OCI-LY3 (cell line): ENCODE results near the gene GPR63.

Experiments
- H2AFZ ChIP-seq: fragments of 200-600, 300-600 bp; shearing (Covaris generic); 2 replicates; pipeline ENCODE4 v1.6.0; 2014; ENCODE audit warnings: antibody characterized with exemption, low read depth, low read length
- H3K27ac ChIP-seq: fragments of 200-600, 300-600 bp; sonication (generic); 2 replicates; pipeline ENCODE4 v1.5.1; 2014; ENCODE audit warnings: mild to moderate bottlenecking, low read length, moderate library complexity, mixed read lengths
- H3K27me3 ChIP-seq: fragments of 200-600, 300-600 bp; sonication (generic); 2 replicates; pipeline ENCODE4 v1.6.1; 2014; ENCODE audit warnings: low read depth, low read length, mixed read lengths
- H3K36me3 ChIP-seq: fragments of 200-600, 300-600 bp; sonication (generic); replicated peaks from 2 replicates; pipeline ENCODE3; 2014; ENCODE audit warnings: low read depth, low read length, mixed read lengths
- H3K4me1 ChIP-seq: fragments of 300-600, 200-600 bp; sonication (generic); 2 replicates; pipeline ENCODE4 v1.6.1; 2014; ENCODE audit warnings: low read length, mixed read lengths
- H3K4me2 ChIP-seq: fragments of 200-600, 300-600 bp; sonication (generic); 2 replicates; pipeline ENCODE4 v1.6.1; 2014; ENCODE audit warnings: low read length, mixed read lengths
- H3K4me3 ChIP-seq: fragments of 300-600, 200-600 bp; sonication (generic); 2 replicates; pipeline ENCODE4 v1.5.1; 2014; ENCODE audit warnings: antibody characterized with exemption, mild to moderate bottlenecking, low read length, moderate library complexity
- H3K79me2 ChIP-seq: fragments of 300-600, 200-600 bp; shearing (Covaris generic); 2 replicates; pipeline ENCODE4 v1.6.1; 2014; ENCODE audit warnings: mild to moderate bottlenecking, low read length, mixed read lengths
- H3K9ac ChIP-seq: fragments of 300-600, 200-600 bp; shearing (Covaris generic); 2 replicates; pipeline ENCODE4 v1.6.0; 2014; ENCODE audit warnings: mild to moderate bottlenecking, low read length, moderate library complexity
- H3K9me3 ChIP-seq: fragments of 200-600, 300-600 bp; shearing (Covaris generic); 2 replicates; pipeline ENCODE4 v1.6.1; 2014; ENCODE audit warnings: low read length, mixed read lengths; ENCODE audit not compliant: insufficient read depth
- H4K20me1 ChIP-seq: fragments of 200-600, 300-600 bp; sonication (generic); 2 replicates; pipeline ENCODE4 v1.6.1; 2016; ENCODE audit warnings: low read length, mixed read lengths; ENCODE audit not compliant: insufficient read depth
- EZH2phosphoT487 ChIP-seq: fragments of 200-600 bp; shearing (Covaris generic); IDR thresholded peaks from 2 replicates; pipeline ENCODE4 v1.6.1; 2018; ENCODE audit warnings: antibody characterized with exemption, mixed run types, low read depth
- TF ChIP-seq, protein P1 (sequence below): fragments of 200-600, 300-600 bp; sonication (generic); IDR thresholded peaks from 2 replicates; pipeline ENCODE4 v1.5.1; 2014; ENCODE audit warnings: antibody characterized with exemption, low read length, low read depth

GPR63 gene

GRCh38 chr6:96812077-96812703, 25.1 kb downstream of the GPR63 start:
- no peaks in the 10 kb centered on the region for H3K9me3 ChIP-seq
- no peaks in the 10 kb centered on the region for H3K27me3 ChIP-seq
- H3K4me2 ChIP-seq, result no peak overlapping the region
- H3K79me2 ChIP-seq, result no peaks in the 10 kb centered on the region
- no peak overlapping the region for H3K4me3 ChIP-seq
- TF ChIP-seq, protein P1, sequence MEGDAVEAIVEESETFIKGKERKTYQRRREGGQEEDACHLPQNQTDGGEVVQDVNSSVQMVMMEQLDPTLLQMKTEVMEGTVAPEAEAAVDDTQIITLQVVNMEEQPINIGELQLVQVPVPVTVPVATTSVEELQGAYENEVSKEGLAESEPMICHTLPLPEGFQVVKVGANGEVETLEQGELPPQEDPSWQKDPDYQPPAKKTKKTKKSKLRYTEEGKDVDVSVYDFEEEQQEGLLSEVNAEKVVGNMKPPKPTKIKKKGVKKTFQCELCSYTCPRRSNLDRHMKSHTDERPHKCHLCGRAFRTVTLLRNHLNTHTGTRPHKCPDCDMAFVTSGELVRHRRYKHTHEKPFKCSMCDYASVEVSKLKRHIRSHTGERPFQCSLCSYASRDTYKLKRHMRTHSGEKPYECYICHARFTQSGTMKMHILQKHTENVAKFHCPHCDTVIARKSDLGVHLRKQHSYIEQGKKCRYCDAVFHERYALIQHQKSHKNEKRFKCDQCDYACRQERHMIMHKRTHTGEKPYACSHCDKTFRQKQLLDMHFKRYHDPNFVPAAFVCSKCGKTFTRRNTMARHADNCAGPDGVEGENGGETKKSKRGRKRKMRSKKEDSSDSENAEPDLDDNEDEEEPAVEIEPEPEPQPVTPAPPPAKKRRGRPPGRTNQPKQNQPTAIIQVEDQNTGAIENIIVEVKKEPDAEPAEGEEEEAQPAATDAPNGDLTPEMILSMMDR, result no peak
- TF ChIP-seq EZH2phosphoT487, result no peak
- no peak overlapping the region for H3K27ac ChIP-seq
- no peak overlapping the region for H3K9ac ChIP-seq
- no peaks in the 10 kb centered on the region for H3K36me3 ChIP-seq
- H2AFZ ChIP-seq, result no peak overlapping the region
- no peaks in the 10 kb centered on the region for H4K20me1 ChIP-seq
- no peaks in the 10 kb centered on the region for H3K4me1 ChIP-seq

- TF ChIP-seq EZH2phosphoT487, result no peak
- TF ChIP-seq, protein P1, result no peak
- Histone ChIP-seq H3K27ac (no peak overlapping the region), H3K27me3 (no peaks in the 10 kb centered on the region), H3K4me1 (no peaks in the 10 kb centered on the region), H3K79me2 (no peaks in the 10 kb centered on the region), H3K9me3 (no peaks in the 10 kb centered on the region), H3K4me2 (no peak overlapping the region), H3K4me3 (no peak overlapping the region), H3K36me3 (no peaks in the 10 kb centered on the region), H3K9ac (no peak overlapping the region), H4K20me1 (no peaks in the 10 kb centered on the region), H2AFZ (no peak overlapping the region)
Observed at GRCh38 chr6:96811670-96812069, 25.6 kb downstream of the GPR63 start.

- no peak overlapping the region for H3K27ac ChIP-seq
- H3K79me2 ChIP-seq, result no peaks in the 10 kb centered on the region
- no peak for TF ChIP-seq EZH2phosphoT487
- TF ChIP-seq, protein P1, result no peak
- H3K4me3 ChIP-seq, result no peak overlapping the region
- no peak overlapping the region for H3K9ac ChIP-seq
- no peak overlapping the region for H3K4me2 ChIP-seq
- no peaks in the 10 kb centered on the region for H4K20me1 ChIP-seq
- H3K36me3 ChIP-seq, result no peaks in the 10 kb centered on the region
- H3K27me3 ChIP-seq, result no peaks in the 10 kb centered on the region
- H2AFZ ChIP-seq, result no peak overlapping the region
- H3K9me3 ChIP-seq, result no peaks in the 10 kb centered on the region
- no peaks in the 10 kb centered on the region for H3K4me1 ChIP-seq
Observed at GRCh38 chr6:96811136-96811535, 26.1 kb downstream of the GPR63 start.

DNA sequence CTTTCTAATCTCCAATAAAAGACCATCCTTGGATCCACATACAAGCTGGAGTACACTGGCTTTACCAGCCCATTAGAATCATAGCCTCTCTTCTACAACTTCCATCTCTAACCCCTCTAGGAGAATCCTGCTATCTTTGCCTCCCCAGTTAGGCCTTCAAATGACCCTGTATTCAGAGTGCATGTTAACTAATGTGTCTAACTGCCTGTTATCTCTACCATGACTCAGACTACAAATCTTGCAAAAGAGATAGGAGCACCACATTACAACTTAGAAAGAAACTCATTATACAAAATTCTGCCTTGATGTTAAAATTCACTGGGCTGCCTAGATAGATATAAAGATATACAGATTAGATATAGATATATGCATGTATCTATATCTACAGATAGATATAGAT, 28.2 kb downstream of the GPR63 start:
- Histone ChIP-seq H3K9me3 (no peaks in the 10 kb centered on the region), H3K79me2 (no peaks in the 10 kb centered on the region), H3K4me1 (no peaks in the 10 kb centered on the region), H3K27ac (no peak overlapping the region), H4K20me1 (no peaks in the 10 kb centered on the region), H2AFZ (no peak overlapping the region), H3K36me3 (no peaks in the 10 kb centered on the region), H3K4me2 (no peak overlapping the region), H3K4me3 (no peak overlapping the region), H3K9ac (no peak overlapping the region), H3K27me3 (no peaks in the 10 kb centered on the region)
- TF ChIP-seq, protein P1, result no peak
- no peak for TF ChIP-seq EZH2phosphoT487
